HG03571 (cell line): ENCODE data around the gene TTC17.
"Not testable (repeated sequence)": the region's sequence is repeated elsewhere in the genome, so short reads cannot be mapped to it uniquely, and the experiment has no call there.

Experiments
- ATAC-seq: cut with Tn5 transposase; IDR thresholded peaks from one replicate; pipeline ENCODE4 v1.9.1; 2021; ENCODE audit not compliant: unreplicated experiment

Gene TTC17

DNA sequence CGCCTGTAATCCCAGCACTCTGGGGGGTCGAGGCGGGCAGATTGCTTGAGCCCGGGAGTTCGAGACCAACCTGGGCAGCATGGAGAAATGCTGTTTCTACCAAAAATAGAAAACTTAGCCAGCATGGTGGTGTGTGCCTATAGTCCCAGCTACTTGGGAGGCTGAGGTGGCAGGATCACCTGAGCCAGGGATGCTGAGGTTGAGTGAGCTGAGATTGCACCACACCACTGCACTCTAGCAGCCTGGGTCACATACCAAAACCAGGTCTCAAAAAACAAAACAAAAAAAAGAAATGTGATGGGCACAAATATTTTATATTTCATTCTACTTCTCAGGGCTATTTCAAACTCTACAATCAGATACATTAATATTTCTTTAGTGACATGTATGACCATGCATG, 25.7 kb downstream of the TTC17 start:
- no peak for ATAC-seq

DNA sequence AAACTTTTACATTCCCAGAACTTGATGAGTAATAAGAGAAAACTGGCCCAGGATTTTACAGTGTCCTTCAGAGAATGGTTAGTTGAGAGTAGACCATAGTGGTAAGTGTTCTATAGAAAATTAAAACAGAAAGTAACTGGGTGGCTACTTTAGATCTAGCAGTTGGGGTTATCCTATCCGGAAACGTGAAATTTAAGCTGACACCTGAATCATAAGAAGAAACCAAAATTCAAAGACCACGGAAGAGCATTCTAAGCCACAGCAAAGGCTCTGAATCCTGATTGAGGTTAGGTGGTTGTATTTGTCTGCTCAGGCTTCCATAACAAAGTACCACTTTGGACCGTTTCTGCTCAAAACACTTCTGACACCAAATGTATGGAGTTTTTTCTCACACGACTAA, 34.0 kb downstream of the TTC17 start:
- no peak for ATAC-seq

DNA sequence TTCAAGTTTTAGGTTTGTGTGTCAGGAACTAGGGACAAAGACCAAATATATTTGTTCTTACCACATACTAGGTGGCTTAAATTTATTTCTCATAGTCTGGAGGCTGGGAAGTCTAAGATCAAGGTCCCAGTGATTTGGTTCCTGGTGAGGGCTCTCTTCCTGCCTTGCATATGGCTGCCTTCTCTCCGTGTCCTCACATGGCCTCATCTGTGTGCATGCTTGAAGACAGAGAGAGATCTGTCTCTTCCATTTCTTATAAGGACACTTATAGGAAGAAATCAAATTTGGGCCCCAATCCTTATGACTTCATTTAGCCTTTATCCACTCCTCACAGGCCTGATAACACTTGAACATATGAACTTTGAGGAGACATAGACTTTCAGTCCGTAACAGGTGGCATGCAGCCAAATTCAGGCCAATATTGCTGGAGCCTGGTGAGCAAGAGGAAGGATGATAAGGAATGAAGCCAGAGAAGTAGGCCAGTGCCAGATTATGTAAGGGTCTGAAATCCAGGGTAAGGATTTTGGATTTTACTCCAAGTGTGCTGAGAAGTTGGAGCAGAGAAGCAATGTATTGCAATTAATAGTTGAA, 35.1 kb downstream of the TTC17 start:
- no peak for ATAC-seq

DNA sequence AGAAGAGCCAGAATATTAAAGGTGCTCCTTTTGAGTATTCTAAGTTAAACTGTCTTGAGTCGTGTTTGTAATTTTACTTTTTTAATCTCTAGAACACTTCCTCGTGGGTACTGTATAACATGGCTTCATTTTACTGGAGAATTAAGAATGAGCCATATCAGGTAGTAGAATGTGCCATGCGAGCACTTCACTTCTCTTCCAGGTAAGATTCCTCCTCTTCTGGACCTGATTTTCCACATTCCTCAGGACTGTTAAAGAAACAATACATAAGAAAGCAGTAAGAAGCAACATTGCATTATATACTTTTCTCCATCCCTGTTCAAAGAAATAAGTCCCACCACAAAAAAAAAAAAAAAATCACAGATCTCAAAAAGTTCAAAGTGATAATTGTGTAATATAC, 37.9 kb downstream of the TTC17 start:
- no peak for ATAC-seq

DNA sequence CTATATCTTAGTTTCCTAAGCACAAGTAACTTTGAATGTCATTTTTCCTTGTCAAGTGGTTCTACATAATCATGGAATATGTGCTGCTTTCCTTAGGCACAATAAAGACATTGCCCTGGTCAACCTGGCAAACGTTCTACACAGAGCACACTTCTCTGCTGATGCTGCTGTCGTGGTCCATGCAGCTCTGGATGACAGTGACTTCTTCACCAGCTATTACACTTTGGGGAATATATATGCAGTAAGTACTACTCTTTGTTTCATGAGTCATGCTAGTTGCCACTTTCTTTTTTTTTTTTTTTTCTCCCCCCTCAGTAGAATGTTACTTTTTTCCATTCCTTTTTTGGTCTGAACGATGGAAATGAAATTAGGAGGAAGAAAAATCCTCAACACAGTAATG, 38.5 kb downstream of the TTC17 start:
- ATAC-seq = no peak

DNA sequence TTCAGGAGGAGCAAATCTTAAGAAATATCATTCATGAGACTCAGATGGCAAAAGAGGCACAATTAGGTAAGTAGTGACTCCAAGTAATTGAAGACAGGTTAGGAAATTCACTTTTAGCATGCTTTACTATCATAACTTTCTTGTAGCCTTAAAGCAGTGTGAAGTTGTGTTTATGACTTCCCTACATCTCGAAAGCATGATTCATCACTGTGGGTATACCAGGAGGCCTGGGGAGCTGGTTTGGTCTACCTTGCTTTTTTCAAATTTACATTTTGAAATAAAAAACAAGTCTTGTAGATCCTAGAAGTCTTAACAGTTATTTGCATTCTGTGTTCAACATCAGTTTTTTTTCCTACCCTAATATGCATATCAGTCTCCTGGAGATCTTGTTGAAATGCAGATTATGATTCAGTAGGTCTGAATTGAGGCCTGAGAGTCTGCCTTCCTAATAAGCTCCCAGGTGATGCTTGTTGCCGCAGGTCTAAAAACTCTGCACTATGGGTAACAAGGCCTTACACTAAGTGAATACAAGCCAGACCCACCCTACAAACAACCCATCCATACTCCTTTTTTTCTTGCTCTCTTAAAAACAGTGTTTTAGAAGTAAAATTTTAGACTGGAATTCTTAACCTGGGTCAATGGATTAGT, 41.4 kb downstream of the TTC17 start:
- ATAC-seq = no peak

DNA sequence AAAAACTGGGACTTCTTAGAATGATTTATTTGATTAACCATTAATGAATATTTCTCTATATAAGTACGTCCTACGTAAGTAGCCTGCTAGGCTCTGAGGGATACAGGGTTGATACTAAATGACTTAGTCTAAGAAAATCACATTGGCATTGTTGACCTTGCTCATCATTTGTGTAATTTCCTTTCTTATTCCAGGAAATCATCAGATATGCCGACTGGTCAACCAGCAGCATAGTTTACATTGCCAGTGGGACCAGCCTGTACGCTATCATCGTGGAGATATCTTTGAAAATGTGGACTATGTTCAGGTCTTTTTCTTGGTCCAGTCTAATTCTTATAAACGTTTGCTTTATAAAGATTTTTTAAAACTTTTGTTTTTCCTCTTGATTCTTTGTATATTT, 42.5 kb downstream of the TTC17 start:
- no peak for ATAC-seq

DNA sequence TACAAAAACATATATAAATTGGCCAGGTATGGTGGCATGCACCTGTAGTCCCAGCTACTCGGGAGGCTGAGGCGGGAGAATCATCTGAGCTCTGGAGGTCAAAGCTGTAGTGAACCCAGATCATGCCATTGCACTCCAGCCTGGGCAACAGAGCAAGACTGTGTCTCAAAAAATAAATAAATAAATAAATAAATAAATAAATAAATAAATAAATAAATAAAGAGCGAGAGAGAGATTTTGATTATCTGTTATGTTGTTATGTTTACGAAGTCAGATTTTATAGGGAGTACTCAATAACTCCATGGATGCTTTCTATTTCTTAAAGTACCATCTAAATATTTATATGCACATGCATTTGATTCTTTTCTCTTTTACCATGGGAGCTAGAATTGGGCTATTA, 43.1 kb downstream of the TTC17 start:
- ATAC-seq = not testable (repeated sequence)

DNA sequence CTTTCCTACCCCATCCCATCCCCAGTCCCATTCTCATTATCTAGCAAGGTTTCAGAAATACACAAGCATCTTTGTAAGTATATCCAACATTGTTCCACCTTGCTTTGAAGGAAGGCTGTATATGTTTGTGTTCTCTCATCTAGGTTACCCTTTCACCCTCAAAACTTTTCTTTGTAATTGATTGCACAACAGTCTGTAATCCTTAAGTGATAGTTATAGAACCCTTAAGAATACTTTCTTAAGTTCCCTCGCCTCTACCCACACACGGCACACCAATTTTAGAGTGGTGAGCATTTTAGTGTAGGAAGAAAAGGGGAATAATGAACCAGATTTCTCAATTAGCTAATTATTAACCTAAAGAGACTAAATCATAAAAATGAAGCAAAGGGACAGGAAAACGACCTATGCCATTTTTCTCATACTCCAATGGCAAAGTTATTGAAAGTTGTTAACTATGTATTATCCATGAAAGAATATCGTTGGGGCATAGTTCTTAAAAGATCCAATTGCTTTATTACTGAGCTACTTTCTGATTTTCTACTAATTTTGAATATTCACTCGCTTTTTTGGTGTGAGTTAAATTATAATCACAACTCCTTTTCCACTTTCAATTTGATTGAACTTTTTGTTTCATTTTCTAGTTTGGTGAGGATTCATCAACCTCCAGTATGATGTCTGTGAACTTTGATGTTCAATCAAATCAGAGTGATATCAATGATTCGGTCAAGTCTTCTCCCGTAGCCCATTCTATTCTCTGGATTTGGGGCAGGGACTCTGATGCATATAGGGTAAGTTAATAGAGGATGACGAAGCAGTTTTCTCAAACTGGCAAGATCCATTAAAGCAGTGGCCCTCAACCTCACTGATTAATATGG, 44.9 kb downstream of the TTC17 start:
- no peak for ATAC-seq

DNA sequence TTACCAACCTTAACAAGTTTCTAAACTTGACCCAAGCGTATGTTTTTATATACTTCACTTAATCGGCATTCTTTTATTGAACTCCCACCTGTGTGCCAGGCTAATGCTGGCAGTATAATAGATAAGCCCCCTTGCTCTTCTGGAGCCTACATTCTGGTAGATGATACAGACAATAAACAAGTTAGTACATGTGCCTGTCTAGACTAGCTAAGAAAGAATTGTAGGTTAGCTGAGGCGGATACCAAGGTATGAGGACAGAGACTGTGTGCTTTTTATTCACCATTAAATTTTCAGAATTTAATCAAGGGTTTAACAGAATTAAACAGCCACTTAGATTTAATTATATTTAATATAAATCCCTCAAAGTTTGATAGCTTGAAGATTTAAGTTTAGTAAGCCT, 45.7 kb downstream of the TTC17 start:
- no peak for ATAC-seq

DNA sequence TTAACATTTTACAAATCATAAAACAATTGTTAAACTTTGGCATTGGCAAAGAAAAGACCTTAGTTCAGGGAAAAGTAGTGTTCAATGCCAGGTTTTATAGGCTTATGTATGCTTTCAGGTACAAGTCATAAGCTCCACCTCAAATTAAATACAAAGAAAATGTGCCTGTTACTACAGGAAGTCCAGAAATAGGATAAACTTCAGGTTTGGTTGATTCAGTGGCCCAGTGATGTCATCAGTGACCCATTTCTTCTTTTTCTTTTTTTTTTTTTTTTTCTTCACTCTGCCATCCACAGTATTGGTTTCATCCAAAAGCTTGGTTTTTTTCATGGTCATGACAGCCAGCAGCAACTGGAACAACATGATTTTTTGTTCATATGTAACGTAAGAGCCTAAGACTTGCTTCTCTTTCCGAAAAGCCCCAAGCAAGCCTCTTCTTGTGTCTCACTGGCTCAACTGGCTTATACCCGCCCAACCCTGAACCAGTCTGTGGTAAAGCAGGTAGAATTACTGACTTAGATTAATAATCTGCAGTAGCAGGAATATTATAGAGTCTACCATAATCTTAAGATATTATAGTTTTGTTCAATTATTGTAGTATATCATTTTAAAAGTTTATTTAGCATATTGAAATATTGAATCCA, 46.2 kb downstream of the TTC17 start:
- ATAC-seq = no peak

DNA sequence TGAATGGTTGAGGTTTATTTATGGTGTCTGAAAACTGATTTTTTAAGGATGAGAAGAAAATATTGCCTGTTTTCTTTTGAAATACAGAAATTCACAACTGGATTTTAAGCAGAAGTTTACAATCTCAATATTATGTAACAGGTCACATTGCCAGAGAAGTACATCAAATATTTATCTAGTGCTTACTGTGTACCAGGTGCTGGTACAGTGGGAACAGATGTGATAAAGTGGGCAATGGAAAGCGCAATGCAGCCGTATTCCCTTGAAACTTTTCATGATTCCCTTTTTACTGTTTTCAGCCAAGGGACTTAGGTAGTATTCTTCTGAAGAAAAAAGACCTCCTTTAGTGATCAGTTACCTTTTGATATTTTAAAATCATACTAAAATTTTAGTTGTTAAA, 49.6 kb downstream of the TTC17 start:
- no peak for ATAC-seq

DNA sequence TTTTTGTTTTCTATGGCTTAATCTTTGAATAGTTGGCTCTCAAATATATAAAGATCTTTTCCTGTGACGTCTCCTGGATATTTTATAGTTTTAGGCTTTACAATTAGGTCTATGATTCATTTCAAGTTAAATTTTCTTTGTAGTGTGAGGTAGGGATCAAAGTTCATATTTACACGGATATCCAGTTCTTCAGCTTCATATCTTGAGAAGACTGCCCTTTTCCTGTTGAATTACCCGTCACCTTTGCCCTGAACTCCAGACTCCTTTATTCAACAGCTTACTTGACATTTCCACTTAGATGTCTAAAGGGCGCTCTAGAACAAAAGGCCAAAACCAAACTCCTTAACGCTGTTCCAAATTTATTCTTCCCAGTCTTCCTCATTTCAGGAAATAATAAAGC, 51.7 kb downstream of the TTC17 start:
- no peak for ATAC-seq

DNA sequence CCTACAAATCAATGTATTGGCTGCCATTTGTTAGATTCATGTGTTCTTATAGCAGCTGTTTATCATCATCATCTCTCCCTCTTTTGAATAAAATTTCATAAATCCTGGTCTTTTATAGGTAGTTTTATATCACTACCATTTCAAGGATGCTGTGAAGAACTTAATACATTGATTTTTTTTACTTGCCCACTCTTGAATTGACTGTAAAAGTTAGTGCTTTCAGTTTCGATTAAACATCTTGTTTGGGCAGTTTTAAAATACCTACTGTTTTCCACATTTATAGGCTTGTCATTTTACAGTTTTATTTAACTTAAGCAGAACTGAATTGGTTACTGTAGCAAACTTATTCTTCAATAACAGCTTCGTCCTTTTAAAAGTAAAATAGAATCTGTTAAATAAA, 59.5 kb downstream of the TTC17 start:
- ATAC-seq = no peak

DNA sequence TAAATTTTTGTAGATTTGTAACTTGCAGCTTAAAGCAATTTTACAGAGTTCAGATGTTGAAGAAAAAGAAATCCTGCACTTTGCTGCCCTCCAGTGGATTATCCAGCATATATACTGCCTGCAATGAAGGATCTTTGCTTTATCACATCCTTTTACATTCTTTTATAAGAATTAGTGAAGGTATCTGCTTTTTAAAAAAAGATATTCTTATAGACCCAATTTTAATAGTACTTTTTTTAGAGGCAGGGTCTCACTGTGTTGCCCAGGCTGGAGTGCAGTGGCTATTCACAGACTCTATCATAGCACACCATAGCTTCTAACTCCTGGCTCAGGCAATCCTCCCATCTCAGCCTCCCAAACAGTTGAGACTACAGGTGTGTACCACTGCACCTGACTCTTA, 60.7 kb downstream of the TTC17 start:
- ATAC-seq = no peak

DNA sequence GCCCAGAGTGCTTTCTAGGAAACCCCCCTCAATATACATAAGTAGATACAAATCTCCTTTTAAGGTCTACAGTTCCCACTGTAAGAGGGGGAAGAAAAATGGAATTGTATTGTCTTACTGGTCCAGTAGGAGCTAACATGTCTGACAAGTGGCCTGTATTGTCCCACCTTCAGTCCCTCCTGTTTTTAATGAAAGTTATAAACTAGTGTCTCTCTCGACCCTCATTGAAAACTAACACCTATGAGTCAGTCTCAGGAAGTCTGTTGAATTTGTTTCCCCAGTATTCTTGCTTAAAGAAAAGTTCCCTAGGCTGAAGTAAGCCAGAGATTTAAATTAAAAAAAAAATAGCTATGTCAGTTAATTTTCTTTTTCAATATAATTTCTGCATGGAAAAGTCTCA, 69.3 kb downstream of the TTC17 start:
- ATAC-seq = no peak

DNA sequence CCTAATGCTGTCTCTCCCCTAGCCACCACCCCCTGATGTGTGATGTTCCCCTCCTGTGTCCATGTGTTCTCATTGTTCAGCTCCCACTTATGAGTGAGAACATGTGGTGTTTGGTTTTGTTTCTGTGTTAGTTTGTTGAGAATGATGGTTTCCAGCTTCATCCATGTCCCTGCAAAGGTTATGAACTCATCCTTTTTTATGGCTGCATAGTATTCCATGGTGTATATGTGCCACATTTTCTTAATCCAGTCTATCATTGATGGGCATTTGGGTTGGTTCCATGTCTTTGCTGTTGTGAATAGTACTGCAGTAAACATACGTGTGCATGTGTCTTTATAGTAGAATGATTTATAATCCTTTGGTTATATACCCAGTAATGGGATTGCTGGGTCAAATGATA, 72.2 kb downstream of the TTC17 start:
- not testable (repeated sequence) for ATAC-seq

DNA sequence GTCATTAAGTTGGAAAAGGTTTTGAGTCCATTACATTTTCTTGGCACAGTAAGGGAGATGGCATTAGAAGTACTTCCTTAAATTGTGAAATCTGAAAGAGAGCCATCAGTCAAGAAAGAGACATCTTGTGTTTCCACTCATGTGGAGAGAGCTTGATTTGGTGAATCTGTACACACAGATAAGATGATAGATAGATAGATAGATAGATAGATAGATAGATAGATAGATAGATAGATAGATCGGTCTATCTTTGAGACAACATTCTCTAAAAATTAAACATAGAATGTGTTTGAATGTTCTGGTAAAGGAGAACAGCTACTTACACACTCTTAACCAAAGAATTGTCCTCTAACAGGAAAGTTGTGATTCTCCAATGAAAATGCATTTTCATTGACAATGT, 76.2 kb downstream of the TTC17 start:
- ATAC-seq = no peak

DNA sequence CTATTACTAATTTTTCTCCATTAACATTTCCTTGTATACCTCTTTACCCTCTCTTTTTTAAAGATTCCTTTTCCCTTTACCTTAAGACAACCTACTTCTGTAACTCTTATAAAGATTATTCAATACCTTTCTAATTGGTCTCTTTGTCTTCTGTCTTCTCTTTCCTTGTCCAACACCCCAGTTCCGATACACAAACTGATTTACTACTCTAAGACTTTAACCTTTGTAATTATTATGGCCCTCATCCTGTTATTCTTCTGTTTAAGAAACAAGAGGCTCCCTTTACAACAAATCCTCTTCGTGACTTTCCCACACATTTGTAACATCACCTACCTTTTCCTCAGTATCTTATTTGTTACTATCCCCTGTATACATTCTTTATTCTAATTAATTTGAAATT, 81.8 kb downstream of the TTC17 start:
- no peak for ATAC-seq

DNA sequence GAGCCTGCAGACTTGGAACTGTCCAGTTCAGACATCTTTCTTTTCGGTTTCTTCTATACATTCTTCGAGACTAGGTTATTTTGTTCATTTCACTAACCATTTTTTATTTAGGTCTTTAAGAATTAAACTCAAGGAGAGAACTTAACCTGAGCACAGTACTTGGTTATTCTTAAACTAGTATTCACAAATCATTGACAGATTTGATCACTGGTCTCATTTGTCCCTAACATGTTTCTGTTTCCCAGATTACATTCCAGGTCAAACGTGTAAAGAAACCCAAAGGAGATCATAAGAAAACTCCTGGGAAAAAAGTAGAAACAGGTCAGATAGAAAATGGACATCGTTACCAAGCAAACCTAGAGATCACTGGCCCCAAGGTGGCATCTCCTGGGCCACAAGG, 85.1 kb downstream of the TTC17 start:
- ATAC-seq = no peak

DNA sequence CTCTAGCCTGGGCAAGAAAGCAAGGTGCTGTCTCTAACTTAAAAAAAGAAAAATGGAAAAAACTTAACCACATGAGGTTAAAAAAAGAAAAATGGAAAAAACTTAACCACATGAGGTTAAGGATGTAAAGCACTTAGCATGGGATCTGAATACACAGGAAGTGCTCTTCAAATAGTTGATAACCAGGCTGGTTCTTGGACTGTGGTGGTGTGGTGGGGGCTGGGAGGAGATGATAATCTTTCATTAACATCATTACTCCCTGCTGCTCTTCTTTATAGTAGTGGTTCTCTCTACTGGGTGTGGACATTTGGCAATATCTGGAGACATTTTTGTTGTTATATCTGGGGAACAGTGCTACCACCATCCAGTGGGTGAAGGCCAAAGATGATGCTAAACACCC, 88.4 kb downstream of the TTC17 start:
- ATAC-seq = no peak

DNA sequence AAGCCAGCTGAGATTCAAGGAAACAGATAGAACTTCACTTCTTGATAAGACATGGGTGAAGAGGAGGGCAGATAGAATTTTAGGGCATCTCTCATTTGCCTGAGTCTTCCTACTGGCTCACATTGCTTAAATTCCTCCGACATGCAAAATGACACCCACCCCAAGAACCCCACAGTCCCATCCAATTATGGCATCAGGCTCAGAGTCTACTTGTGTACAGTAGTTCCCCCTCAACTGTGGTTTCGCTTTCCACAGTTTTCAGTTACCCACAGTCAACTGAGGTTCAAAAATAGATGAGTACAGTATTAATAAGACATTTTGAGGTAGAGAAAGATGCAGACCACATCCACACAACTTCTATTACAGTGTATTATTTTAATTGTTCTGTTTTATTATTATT, 99.8 kb downstream of the TTC17 start:
- ATAC-seq = no peak
